ENCODE results near the gene CEP89.

CEP89 gene

GRCh38 chr19:32908641-32909190, 63.0 kb downstream of the CEP89 start:
- no peak for DNase-seq (ENCODE audit: low read depth)
- TF ChIP-seq CTCF (conservative IDR thresholded peaks at IDR 0.05; ENCODE audit: low read depth, low read length) = no peak
- H3K4me3 ChIP-seq (ENCODE audit: low read length) = no peak overlapping the region

DNA sequence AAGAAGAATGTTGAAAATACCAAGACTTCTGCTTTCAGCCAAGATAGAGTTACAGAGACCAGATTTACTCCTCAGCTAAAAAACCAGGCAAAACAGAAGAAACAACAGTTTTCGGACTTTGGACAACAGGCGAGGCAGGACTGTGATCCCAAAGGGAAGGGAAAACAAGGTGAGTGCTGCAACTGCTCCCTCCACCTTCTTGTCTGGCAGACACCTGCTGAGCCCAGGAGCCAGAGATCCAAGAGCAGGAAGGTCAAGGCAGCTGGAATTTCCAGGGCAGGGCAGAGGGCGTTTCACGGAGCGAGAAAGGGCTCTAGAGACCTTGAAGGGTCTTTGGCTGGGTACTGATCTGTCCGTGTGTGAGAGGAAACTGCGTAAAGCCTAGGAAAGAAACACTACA, 69.3 kb downstream of the CEP89 start:
- no peak overlapping the region for H3K4me3 ChIP-seq (ENCODE audit: low read length)
- no peak for DNase-seq (ENCODE audit: low read depth)
- TF ChIP-seq CTCF (conservative IDR thresholded peaks at IDR 0.05; ENCODE audit: low read depth, low read length) = no peak

- no peak for TF ChIP-seq CTCF (conservative IDR thresholded peaks at IDR 0.05; ENCODE audit: low read depth, low read length)
- no peak for DNase-seq (ENCODE audit: low read depth)
Measured at GRCh38 chr19:32901504-32902161, 70.1 kb downstream of the CEP89 start.

DNA sequence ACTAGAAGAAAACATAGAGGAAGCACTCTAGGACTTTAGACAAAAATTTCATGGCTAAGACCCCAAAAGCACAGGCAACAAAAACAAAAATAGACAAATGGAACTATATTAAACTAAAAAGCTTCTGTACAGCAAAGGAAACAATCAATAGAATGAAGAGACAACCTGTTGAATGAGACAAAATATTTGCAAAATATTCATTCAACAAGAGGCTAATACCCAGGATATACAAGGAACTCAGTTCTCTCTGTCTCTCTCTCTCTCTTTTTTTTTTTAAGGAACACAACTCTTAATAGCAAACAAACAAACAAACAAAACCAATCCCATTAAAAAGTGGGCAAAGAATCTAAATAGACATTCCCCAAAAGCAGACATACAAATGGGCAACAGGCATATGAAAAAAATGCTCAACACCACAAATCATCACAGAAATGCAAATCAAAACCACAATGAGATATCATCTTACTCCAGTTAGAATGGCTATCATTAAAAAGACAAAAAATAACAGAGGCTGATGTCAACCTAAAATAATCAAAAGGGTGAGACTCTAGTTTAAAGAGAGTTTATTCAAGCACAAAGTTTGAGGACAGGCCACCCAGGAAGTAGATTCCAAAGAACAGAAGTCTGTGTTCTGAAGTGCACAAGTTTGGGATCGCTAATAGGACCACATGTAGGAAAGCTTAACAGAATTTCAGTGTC, 75.1 kb downstream of the CEP89 start:
- no peak overlapping the region for H3K4me3 ChIP-seq (ENCODE audit: low read length)
- DNase-seq (ENCODE audit: low read depth) = no peak
- no peak for TF ChIP-seq CTCF (conservative IDR thresholded peaks at IDR 0.05; ENCODE audit: low read depth, low read length)

More at GRCh38 chr19:32901504-32902161, 70.1 kb downstream of the CEP89 start:
- no peak overlapping the region for H3K4me3 ChIP-seq (ENCODE audit: low read length)

- no peak for DNase-seq (ENCODE audit: low read depth)
Measured at GRCh38 chr19:32895384-32895783, 76.4 kb downstream of the CEP89 start.

GRCh38 chr19:32891609-32892008, 80.1 kb downstream of the CEP89 start:
- no peak for DNase-seq (ENCODE audit: low read depth)
- H3K4me3 ChIP-seq (ENCODE audit: low read length) = no peak overlapping the region
- no peak for TF ChIP-seq CTCF (conservative IDR thresholded peaks at IDR 0.05; ENCODE audit: low read depth, low read length)

More at GRCh38 chr19:32895384-32895783, 76.4 kb downstream of the CEP89 start:
- no peak overlapping the region for H3K4me3 ChIP-seq (ENCODE audit: low read length)
- no peak for TF ChIP-seq CTCF (conservative IDR thresholded peaks at IDR 0.05; ENCODE audit: low read depth, low read length)

Data from retinal pigment epithelial cell (primary cell).